ENCODE results near the gene ADAM10.

ADAM10 gene

DNA sequence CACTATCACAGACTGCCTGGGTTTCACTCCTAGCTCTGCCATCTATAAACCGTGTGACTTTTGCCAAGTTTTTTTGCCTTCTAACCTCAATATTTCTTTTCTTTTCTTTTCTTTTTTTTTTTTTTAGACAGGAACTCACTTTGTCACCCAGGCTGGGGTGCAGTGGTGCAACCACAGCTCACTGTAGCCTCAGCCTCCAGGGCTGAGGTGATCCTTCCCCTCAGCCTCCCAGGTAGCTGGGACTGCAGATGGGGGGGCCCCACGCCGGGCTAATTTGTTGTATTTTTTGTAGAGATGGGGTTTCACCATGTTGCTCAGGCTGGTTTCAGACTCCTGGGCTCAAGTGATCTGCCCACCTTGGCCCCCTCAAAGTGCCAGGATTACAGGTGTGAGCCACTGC is 3.2 kb upstream of the ADAM10 start:
- Mint-ChIP-seq H3K27ac (no peak overlapping the region), H3K27me3 (ENCODE audit: low read depth) (no peaks in the 10 kb centered on the region), H3K9me3 (no peaks in the 10 kb centered on the region), H3K36me3 (ENCODE audit: low read depth) (no peaks in the 10 kb centered on the region), H3K4me1 (peaks cover 13% of the 10 kb centered on the region), H3K4me3 (no peak overlapping the region)
- TF ChIP-seq, protein P1, sequence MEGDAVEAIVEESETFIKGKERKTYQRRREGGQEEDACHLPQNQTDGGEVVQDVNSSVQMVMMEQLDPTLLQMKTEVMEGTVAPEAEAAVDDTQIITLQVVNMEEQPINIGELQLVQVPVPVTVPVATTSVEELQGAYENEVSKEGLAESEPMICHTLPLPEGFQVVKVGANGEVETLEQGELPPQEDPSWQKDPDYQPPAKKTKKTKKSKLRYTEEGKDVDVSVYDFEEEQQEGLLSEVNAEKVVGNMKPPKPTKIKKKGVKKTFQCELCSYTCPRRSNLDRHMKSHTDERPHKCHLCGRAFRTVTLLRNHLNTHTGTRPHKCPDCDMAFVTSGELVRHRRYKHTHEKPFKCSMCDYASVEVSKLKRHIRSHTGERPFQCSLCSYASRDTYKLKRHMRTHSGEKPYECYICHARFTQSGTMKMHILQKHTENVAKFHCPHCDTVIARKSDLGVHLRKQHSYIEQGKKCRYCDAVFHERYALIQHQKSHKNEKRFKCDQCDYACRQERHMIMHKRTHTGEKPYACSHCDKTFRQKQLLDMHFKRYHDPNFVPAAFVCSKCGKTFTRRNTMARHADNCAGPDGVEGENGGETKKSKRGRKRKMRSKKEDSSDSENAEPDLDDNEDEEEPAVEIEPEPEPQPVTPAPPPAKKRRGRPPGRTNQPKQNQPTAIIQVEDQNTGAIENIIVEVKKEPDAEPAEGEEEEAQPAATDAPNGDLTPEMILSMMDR (IDR thresholded peaks at IDR 0.05; ENCODE audit: unreplicated experiment in 3 of 3): no peak

DNA sequence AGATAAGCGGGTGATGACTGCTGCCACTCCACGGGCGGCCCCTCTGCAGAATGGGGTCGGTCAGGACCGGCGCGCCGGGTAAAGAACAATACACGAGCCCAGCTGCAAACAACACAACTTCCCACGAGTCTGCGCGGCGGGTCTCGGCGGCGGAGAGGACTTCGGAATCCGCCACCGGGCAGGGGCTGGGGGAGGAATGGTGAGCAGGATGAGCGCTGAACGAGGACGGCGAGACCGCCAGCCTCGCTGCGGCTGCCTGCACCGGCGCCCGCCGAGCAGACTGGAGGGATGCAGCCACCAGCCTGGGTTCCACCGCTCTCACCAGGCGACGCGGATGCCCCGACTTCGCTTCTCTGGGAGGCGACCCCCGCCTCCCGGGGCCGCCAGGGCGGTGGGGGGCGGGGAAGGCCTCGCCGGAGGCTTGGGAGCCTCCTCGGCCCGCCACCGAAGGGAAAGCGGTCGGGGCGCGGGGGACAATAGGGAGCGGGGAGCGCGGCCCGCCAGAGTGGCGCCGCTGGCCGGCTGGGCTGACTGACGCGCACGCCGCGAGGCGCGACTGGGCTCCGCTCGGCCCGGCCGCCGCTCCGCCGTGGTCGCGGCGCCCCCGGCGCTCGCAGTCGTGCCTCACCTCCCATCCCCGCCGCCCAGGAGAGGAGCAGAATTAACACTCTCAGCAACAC is 515 bp downstream of the ADAM10 start:
- TF ChIP-seq, protein P1 (IDR thresholded peaks at IDR 0.05; ENCODE audit: unreplicated experiment in 3 of 3): no peak
- Mint-ChIP-seq H3K4me1 (peaks cover 25% of the 10 kb centered on the region), H3K9me3 (no peaks in the 10 kb centered on the region), H3K27me3 (ENCODE audit: low read depth) (no peaks in the 10 kb centered on the region), H3K27ac (peak overlapping the region; percentile 89 to 98 (median 98)), H3K36me3 (ENCODE audit: low read depth) (no peaks in the 10 kb centered on the region), H3K4me3 (peak overlapping the region; percentile 99)

DNA sequence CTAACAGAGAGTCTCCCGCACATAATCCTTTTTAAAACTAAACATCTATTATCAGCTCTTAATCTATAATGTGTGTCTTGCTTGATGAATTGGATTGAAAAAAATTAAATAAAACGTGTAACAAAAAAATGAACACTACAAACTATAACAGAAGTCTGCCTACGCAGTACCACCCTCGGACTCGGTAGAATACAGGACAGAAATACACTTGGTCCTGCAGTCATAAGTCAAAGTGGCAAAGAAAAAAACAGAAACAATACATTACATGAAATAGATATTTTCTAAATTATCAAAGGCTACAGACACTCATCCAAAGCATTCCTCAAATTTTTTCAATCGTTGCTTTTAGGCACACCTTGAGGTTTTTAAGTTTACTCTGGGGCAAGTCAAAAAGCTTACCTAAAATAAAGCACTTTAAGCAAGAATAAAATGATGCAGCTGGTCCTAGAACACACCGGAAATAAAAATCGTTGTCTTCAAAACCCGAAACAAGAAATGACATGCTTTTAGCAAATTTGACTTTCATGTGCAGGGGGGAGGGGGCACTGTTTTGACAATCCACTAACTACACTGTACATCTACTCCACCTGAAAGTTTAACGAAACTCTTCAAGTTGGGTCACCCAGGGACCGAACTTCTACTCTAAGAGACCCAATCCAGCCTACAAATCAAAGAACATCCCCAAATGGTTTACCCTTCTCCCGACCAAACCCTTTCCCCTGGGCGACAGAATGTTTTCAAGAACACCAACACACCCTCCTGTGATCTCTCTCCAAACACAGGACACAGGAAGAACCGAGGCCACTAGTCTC is 1.3 kb downstream of the ADAM10 start:
- peak overlapping the region; percentile 89 to 98 (median 97) for H3K27ac Mint-ChIP-seq
- no peaks in the 10 kb centered on the region for H3K27me3 Mint-ChIP-seq (ENCODE audit: low read depth)
- no peaks in the 10 kb centered on the region for H3K9me3 Mint-ChIP-seq
- H3K4me1 Mint-ChIP-seq: peaks cover 28% of the 10 kb centered on the region
- H3K36me3 Mint-ChIP-seq (ENCODE audit: low read depth): no peaks in the 10 kb centered on the region
- TF ChIP-seq, protein P1 (IDR thresholded peaks at IDR 0.05; ENCODE audit: unreplicated experiment in 3 of 3): no peak
- peak overlapping the region; percentile 94 to 99 (median 98) for H3K4me3 Mint-ChIP-seq

DNA sequence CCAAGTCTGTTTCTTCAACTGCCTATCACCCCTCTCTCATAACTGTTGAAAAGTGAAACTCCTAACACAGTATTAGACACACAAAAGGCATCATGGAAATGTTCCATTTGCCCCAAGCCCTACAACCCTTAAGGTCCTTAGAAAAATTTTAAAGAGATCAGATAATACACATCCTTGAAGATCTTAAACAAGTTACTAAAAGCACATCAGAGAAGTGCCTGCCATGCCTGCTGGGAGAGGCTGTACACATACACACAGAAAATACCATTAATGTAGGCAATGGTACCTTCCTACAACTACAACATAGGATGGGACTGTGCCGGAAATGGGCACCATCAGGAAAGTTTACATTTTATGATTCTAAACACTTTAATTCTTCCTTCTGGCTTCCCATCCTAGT is 3.3 kb downstream of the ADAM10 start:
- H3K9me3 Mint-ChIP-seq: no peaks in the 10 kb centered on the region
- H3K36me3 Mint-ChIP-seq (ENCODE audit: low read depth): no peaks in the 10 kb centered on the region
- TF ChIP-seq, protein P1 (IDR thresholded peaks at IDR 0.05; ENCODE audit: unreplicated experiment in 3 of 3): no peak
- peaks cover 40% of the 10 kb centered on the region for H3K4me1 Mint-ChIP-seq
- H3K27ac Mint-ChIP-seq: no peak overlapping the region
- H3K27me3 Mint-ChIP-seq (ENCODE audit: low read depth): no peaks in the 10 kb centered on the region
- peak overlapping the region; percentile 46 to 59 (median 49) for H3K4me3 Mint-ChIP-seq

DNA sequence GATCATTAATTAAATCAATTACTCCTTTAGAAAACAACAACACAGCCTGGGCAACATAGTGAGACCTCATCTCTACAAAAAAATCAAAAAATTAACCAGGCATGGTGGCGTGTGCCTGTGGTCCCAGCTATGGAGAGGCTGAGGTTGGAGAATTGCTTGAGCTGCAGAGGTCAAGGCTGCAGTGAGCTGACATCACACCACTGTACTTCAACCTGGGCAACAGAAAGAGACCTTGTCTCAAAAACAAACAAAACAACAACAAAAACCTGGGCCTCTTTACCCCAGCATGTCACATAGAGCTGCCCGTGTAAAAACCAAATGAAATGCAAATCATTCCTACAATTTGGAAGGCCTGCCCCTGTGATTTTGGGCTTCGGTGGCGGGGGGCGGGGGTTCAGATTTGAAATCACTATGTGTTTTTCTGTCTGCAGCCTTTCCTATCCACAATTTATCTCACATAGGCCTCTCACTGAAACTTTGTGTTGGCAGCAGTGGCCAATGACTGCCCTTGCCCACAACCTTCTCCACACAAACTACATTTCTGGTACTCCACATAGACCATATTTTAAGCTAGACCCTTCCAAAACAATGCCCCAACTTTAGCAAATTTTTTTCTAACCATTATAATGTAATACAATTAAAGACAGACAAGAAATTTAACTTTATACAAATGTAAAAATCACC is 6.5 kb downstream of the ADAM10 start:
- H3K9me3 Mint-ChIP-seq: no peaks in the 10 kb centered on the region
- TF ChIP-seq, protein P1 (IDR thresholded peaks at IDR 0.05; ENCODE audit: unreplicated experiment in 3 of 3): no peak
- H3K36me3 Mint-ChIP-seq (ENCODE audit: low read depth): no peaks in the 10 kb centered on the region
- H3K27ac Mint-ChIP-seq: peak overlapping the region in 1 of 3 experiments; percentile 45
- H3K4me3 Mint-ChIP-seq: no peak overlapping the region
- no peaks in the 10 kb centered on the region for H3K27me3 Mint-ChIP-seq (ENCODE audit: low read depth)
- peaks cover 40% of the 10 kb centered on the region for H3K4me1 Mint-ChIP-seq
